ENCODE measurements around the gene STK11.

STK11 gene

DNA sequence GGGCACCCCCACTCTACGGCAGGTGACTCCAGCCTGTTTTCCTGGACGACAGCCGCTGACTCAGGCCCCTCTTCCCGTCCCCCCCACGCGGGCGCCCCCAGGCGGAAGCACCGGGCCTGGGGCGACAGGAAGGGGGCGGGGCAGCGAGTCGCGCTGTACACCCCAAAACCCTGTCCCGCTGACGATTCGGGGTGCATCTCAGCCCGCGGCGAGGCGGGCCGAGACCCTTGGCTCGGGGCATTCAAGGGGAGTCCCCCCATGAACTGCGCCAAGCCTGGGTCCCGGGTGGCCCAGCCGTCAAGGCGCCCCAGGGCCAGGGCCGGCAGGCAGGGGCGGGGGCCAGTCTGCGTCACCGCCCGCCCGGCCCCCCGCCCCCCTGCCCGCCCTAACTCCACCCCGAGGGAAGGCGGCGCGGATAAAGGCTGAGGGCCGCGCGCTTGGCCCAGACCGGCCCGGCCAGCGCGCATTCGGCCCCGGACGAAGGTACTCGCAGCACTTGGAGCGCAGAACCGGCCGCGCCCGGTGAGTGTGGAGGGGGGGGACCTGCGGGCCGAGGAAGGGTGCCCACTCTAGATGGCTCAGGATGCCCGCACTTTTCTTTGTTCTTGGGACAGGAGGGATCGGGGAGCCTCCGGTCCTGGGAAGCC lies 42.7 kb downstream of the STK11 start, which contains the start of gene MIDN:
TSS of gene MIDN (plus strand) at position 445 of the 647 bp plus-strand sequence. CDS start 1,714 bp downstream, outside the sequence.
- in situ Hi-C loops (cut with MboI; ENCODE audit: low sequenced_read_pairs): loop anchor here (10.0 kb wide), 1 partner anchor 323 kb away; the partner anchor contains the start of gene ARID3A

DNA sequence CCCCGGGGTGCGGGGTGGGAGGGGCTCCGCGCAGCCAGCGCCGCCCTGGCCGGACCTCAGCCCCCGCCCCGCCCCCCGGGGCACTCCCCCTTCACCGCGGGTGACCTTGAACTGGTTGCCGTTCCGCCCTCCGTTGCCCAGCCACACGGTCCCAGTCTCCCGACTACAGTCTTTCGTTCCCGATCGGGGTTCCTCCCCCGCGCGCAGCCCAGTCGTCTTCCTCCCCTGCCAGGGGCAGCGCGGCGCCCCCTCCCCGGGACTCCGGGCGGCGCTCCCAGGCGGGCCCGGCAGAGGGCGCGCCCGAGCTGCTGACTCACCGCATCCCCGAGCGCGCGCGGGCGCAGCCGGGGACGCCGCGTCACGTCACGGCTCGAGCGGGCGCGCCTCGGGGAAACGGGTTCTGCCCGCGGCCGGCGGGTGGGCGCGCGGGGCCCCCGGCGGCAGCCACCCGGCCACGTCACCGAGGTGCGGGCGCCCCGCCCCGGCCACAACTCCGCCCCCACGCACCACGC lies 43.3 kb downstream of the STK11 start:
- in situ Hi-C loops (cut with MboI; ENCODE audit: low sequenced_read_pairs): loop anchor here (10.0 kb wide), 1 partner anchor 324 kb away; the partner anchor contains the start of gene ARID3A

DNA sequence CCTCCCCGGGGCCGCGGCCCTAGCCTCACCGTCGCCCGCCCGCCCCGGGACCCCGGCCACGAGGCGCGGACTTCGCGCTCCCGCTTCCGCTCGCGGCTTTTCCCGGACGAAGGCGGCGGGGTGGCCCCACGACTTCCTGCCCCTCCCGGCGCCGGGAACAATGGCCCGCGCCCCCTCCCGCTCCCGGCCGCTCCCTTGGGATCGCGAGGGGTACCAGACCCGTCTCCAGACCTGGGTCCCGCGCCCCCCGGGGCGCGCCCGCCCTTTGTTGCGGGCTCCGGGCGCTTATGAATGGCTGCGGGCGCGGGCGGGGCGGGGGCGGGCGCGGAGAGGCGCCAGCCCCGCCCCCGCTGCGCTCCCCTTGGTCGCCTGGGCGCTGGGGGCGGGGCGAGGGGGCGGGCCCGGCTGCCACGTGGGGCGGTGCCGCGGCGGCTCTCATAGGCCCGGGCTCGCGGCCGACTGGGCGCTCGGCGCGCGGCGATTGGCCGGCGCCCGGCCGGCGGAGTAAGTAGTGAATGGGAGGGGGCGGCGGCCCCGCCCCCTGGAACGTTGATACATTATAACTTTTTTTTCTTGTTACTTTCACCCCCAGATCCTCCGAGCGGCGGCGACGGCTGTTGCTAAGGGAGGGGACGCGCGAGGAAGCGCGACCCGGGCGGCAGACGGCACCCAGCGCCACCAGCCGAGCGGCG lies 43.9 kb downstream of the STK11 start:
- in situ Hi-C loops (cut with MboI; ENCODE audit: low sequenced_read_pairs): loop anchor here (10.0 kb wide), 1 partner anchor 325 kb away; the partner anchor contains the start of gene ARID3A

DNA sequence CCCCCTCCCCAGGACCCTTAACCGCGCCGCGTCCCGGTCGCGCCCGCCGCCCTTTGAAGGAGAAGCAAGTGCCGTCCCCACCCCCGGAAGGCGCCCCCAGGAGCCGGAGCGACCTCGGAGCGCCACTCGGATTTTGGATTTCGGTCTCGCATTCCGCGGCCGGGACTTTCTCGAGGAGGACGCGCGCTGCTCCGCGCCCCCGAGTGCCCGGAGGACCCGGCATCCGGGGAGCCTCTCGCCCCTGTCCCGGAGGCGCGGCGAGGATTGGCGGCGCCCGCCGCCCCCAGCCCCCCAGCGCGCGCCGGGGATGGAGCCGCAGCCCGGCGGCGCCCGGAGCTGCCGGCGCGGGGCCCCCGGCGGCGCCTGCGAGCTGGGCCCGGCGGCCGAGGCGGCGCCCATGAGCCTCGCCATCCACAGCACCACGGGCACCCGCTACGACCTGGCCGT lies 44.4 kb downstream of the STK11 start:
- in situ Hi-C loops (cut with MboI; ENCODE audit: low sequenced_read_pairs): loop anchor here (10.0 kb wide), 1 partner anchor 325 kb away; the partner anchor contains the start of gene ARID3A

DNA sequence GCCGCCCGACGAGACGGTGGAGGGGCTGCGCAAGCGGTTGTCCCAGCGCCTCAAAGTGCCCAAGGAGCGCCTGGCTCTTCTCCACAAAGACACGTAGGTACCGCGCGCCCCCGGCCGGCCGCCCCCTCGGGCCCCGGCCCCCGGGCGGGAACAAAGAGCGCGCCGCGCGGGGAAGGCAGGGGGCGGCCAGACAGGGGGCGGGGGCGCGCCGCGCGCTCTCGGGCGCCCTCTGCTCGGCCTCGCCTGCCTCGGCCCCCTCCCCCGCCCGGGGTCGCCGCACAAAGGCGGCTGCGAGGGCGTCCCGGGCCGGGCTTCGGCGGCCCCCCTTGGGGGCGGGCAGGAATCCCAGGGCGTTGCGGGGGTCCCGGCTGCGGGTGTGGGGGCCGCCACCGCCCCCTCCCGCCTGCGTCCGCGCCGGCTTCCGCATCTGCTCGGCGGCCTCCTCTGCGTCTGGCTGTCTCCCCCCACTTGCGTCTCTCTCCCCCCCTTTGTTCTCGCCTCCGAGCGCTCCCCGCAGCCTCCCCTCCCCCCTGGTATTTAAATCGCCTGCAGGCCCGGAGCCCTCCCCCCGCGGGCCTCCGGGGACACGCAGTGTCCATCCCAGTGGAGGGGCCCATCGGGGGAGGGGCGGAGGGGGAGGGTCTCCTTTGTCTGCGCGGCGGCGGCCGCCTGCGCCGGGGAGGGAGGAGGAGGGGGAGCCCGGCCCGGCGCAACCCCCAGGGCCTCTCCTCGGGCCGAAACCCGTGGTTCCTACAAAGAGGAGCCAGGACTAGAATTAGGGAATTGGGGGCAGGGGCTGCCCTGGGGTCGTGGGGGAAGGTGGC lies 45.1 kb downstream of the STK11 start:
- in situ Hi-C loops (cut with MboI; ENCODE audit: low sequenced_read_pairs): no loop called here

DNA sequence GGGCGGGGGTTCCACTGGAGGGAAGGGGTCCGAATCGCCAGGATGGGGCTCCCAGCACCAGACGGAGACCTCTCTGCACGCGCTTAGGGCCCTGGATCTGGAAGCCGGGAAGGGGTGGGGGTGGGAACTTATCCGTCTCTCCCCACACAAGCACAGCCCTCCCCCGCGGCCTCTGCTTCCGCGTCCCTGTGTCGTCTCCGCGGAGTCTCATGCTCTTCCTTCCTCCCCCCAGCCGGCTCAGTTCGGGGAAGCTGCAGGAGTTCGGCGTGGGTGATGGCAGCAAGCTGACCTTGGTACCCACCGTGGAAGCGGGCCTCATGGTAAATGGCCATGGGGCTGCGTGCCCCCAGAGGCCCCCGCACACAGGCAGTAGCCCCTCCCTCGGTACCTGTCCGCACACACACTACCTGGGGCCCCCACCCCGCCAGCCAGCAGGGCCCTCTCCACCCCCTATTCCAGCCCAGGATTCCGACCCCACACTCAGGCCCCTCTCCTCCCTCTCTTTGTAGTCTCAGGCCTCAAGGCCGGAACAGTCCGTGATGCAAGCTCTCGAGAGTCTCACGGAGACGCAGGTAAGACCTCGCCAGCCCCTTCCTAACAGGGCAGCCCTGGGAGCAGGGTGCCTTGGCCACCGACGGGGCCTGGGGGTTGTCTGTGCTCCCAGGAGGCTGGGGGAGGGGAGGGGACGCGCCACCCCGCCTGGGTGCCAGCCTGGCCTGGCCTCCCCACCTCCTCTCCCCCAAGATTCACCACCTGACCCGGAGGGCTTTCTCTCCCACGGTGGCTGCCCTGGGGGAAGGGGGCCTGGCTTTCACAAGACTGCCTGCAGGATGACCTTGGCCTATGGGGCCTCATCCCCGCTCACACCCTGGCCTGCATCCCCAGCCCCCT lies 46.0 kb downstream of the STK11 start:
- in situ Hi-C loops (cut with MboI; ENCODE audit: low sequenced_read_pairs): no loop called here

DNA sequence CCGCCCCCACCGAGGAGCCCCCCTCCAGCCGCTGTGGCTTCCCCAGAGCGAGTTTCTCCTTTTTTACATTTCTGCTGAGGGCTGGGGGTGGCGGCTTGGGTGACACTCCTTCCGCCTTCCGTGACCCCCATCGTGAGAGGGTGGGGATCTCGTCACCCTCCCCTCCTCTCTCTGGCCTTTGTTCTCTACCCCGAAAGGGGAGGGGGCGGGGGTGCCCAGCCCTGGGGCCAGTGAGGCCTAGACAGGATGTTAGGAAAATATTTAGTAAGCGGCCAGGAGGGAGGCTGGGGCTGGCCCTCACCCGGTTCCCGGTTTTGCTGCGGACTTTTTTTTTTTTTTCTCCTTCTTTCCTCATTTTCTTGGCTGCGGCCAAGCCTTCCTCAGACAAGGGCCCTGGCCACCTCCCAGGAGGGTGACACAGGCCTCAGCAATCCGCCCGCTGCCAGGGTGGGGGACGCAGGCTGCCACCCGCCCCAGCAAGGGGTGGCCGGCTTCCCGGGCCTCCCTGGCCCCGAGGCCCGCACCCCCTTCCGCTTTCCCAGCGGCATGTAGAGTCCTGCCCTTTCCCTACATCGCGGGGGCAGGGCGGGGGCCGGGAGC lies 46.7 kb downstream of the STK11 start:
- in situ Hi-C loops (cut with MboI; ENCODE audit: low sequenced_read_pairs): no loop called here

DNA sequence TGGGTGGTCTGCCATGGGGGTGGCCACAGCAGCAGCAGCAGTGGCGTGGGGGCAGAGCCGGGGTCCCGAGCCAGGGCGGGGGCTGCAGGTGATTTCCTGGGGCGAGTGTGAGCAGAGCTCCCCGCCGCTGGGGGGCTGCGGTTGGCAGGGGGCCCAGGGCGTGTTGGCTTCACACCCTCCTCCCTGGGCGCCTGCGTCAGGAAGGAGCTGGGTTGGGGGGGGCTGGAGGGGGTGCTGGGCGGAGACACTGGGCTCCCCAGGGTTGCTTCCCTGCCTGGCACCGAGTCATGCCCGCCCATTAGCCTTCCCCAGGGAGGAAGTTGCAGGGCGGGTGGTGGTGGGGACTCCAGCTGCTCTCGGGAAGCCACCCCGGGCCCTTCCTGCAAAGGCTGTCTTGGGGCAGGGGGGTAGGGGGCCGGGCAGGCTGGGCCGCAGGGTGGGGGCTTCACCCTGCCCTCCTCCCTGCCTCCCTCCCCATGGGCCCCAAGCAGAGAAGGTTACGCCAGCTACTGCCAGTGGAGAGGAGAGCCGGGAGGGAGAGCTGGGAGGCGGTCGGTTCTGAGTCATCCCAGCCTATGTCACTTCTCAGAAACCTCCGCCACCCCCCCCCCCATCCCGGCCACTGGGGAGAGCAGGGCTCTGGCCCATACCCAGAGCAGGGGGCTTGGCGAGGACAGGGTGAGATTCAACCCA lies 47.4 kb downstream of the STK11 start:
- in situ Hi-C loops (cut with MboI; ENCODE audit: low sequenced_read_pairs): no loop called here

DNA sequence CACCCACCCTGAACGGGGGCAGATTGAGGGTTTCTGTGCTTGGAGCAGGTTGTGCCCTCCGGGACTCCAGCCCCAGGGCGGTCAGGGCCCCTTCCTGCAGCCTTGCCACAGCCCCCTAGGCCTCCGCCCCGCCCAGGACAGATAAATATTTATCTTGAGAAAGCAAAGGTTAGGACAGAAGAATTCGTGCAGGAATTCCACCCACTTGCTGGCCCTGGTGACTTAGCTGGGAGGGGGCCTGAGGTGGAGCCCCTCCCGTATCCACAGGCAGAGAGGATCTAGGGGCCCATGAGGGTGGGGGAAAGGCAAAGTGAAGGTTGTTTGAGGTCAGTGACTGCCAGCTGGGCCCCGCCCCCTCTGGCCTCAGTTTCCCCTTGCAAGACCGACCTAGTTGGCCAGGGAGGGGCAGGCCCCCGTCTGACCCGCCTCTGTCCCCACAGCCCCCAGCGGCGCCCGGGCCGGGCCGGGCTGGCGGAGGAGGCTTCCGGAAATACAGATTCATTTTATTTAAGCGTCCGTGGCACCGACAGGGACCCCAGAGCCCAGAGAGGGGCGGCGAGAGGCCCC lies 48.0 kb downstream of the STK11 start:
- in situ Hi-C loops (cut with MboI; ENCODE audit: low sequenced_read_pairs): no loop called here

DNA sequence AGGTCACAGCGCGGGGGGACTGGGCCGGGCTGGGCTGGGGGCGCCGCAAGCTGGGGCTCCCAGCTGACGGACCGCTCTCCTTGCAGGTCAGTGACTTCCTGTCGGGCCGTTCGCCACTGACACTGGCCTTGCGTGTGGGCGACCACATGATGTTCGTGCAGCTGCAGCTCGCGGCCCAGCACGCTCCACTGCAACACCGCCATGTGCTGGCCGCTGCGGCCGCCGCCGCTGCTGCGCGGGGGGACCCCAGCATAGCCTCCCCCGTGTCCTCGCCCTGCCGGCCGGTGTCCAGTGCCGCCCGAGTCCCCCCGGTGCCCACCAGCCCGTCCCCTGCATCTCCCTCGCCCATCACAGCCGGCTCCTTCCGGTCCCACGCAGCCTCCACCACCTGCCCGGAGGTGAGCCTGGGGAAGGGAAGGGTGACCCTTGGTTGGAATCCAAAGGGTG lies 48.5 kb downstream of the STK11 start:
- in situ Hi-C loops (cut with MboI; ENCODE audit: low sequenced_read_pairs): no loop called here

DNA sequence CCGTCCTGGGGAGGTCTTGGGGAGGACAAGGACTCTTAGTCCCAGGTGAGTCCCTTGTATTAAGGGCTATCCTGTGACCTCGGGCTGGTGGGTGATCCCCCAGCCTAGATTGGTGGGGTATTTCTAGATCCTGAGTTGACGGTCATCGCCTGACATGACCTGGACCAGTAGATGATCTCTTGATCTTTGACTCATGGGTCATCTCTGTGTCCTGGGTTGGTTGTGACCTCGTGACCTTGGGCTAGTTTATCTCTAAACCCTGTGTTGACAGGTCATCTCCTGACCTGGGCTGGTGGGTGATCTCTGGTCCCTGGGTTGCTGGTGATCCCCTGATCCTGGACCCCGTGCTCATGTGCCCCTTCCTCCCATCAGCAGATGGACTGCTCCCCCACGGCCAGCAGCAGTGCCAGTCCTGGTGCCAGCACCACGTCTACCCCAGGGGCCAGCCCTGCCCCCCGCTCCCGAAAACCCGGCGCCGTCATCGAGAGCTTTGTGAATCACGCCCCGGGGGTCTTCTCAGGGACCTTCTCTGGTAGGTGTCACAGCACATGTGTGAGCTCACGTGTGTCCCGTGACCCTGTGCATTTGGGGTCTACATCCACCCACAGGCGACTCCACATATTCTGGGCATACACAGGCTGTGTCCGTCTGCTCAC lies 49.1 kb downstream of the STK11 start:
- in situ Hi-C loops (cut with MboI; ENCODE audit: low sequenced_read_pairs): no loop called here

DNA sequence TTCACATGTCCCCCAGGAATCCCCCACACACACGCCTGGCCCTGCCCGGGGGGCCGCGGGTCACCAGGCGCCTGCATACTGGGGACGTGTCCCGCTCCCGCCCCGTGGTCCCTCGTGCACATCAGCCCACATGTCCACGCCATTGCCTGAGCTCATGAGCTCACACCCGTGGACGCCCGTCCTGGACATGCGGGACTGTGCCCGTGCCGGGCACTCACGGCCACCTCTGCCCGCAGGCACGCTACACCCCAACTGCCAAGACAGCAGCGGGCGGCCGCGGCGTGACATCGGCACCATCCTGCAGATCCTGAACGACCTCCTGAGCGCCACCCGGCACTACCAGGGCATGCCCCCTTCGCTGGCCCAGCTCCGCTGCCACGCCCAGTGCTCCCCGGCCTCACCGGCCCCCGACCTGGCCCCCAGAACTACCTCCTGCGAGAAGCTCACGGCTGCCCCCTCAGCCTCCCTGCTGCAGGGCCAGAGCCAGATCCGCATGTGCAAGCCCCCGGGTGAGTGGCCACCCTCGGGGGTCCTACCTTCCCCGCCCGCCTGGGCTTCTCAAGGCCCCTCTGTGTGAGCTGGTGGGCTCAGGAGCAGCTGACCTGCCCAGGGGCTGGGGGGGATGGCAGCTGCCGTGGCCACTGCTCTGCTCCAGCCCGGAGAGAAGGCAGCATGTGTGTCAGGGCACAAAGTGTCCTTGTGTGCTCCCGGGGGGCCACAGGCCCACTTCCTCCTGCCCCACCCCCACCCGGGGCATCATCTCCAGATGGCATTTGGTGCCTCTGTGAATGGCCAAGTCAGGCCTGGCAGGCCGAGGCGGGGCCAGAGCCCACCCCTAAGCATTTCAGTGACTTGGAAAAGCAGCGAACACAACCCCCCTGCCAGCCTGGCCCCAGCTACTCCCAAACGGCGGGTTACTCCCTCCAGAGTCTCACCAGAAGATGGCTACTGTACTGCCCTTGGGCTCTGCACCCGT lies 49.9 kb downstream of the STK11 start:
- in situ Hi-C loops (cut with MboI; ENCODE audit: low sequenced_read_pairs): no loop called here

DNA sequence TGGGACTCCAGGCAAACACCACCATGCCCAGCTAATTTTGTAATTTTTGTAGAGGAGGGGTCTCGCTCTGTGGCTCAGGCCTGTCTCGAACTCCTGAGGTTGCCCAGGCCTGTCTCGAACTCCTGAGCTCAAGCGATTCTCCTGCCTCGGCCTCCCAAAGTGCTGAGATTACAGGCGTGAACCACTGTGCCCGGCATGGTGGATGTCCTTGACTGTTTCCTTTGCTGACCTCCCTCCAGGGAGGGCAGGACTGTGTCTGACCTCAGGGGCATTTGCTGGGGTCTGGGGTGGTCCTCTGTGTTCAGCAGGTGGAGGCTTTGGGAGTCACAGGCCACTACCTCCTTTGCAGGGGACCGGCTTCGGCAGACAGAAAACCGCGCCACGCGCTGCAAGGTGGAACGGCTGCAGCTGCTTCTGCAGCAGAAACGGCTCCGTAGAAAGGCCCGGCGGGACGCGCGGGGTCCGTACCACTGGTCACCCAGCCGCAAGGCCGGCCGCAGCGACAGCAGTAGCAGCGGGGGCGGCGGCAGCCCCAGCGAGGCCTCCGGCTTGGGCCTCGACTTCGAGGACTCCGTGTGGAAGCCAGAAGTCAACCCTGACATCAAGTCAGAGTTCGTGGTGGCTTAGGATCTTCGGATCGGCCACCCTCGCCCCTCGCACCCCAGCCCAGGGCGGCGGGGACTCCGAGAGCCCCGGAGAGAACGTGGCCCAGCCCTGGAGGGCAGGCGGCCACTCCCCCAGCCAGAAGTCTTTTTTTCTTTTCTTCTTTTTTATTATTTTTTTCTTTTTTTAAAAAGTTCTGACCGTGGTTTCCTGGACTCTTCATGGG lies 51.3 kb downstream of the STK11 start:
- in situ Hi-C loops (cut with MboI; ENCODE audit: low sequenced_read_pairs): no loop called here

DNA sequence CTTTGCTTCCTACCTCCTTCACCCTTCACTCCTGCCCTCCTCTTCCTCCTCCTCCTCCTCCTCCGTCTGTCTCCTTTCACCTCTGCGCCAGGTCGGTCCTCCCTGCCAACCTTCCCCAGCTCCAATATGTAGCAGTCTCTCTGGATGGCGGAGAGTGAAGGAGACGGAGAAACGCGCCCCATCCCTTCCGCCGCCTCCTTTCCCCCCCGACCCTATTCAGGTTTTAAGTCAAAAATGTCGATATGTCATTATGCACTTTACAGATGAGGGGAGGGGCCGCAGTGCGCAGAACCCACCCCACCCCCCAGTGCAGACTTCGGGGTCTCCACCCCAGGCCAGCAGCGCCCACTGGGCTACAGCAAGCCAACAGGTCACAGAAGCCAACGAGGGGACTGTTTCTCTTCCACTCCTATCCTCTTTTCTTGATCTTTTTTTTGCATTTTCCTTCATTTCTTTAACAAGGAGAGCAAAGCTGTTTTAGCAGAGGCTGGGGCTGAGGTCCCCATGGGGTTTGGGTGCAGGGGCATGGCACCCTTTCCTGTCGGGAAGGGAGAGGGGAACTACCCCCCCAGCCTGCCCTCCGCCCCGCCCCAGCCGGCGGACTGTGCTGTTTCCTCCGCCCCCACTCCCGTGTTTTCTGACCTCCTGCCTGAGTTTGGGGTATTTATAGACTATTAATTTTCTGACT lies 52.0 kb downstream of the STK11 start:
- in situ Hi-C loops (cut with MboI; ENCODE audit: low sequenced_read_pairs): no loop called here

DNA sequence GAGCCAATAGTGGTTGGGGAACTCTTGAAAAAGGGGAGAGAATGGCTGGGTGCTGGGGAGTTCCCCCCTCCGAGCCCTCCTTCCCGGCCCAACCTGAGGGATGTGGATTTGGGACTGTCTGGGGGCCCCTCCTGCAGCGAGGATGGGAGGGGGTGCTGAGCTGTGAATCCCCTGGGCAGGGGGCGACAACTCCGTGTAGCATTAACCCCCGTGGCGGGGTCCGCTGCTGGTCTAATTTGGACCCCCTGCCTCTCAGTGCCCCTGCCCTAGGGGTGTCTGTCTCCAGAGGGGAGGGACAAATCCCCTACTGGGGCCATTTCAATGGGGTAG lies 52.5 kb downstream of the STK11 start:
- in situ Hi-C loops (cut with MboI; ENCODE audit: low sequenced_read_pairs): no loop called here
